Caco-2 (cell line): Measurements from ENCODE around the gene PARP9. TPM values are rescaled to one million over a fixed set of nuclear protein-coding genes. Genes with fewer than 3 reads are reported as not detected.

Experiments
- BruUV-seq: library from RNA; stranded (reverse); fragments of 400-500 nt; replicated peaks from 2 replicates; lab custom pipeline; 2021; lab: Mats Ljungman, UMichigan
- CTCF ChIA-PET: fragments of 300-600 bp; sonication (Branson Sonifier 250); formaldehyde crosslinking; loops from one replicate; lab custom pipeline; 2022; ENCODE audit warnings: antibody characterized with exemption; lab: Charles Lee
- POLR2A ChIA-PET: fragments of 300-600 bp; sonication (Branson Sonifier 250); formaldehyde crosslinking; loops from one replicate; lab custom pipeline; 2022; ENCODE audit warnings: antibody characterized with exemption; lab: Charles Lee
- DNase-seq, 2 experiments: peaks; one replicate each; pipeline versions ENCODE4 v3.0.0 to v3.0.0-alpha.2; 2020 to 2022
- H3K27me3 ChIP-seq: replicated peaks from 2 replicates; pipeline ENCODE4 v1.6.0; 2011; ENCODE audit warnings: low read length; ENCODE audit not compliant: control insufficient read depth, insufficient read depth
- H3K36me3 ChIP-seq: 2 replicates; pipeline ENCODE4 v1.5.1; 2011; ENCODE audit warnings: low read length; ENCODE audit not compliant: control insufficient read depth, insufficient read depth
- H3K4me1 ChIP-seq: fragments of 250-450 bp; sonication (Bioruptor Pico); 2 replicates; pipeline ENCODE4 v1.5.1; 2020; ENCODE audit warnings: mild to moderate bottlenecking
- H3K4me3 ChIP-seq: 2 replicates; pipeline ENCODE4 v1.5.1; 2011; ENCODE audit warnings: low read depth, mild to moderate bottlenecking, control low read depth, low read length
- H3K9me3 ChIP-seq: fragments of 250-450 bp; sonication (Bioruptor Pico); 2 replicates; pipeline ENCODE4 v1.5.1; 2020; ENCODE audit warnings: mild to moderate bottlenecking, moderate library complexity
- H3K27ac Mint-ChIP-seq: one replicate; pipeline ENCODE4 v1.8.0; 2022; ENCODE audit warnings: mixed read lengths; ENCODE audit not compliant: unreplicated experiment
- H3K27me3 Mint-ChIP-seq: one replicate; pipeline ENCODE4 v1.8.0; 2022; ENCODE audit warnings: mixed read lengths; ENCODE audit not compliant: insufficient read depth, unreplicated experiment
- H3K36me3 Mint-ChIP-seq: one replicate; pipeline ENCODE4 v1.8.0; 2022; ENCODE audit warnings: mild to moderate bottlenecking, mixed read lengths; ENCODE audit not compliant: insufficient read depth, unreplicated experiment
- H3K4me1 Mint-ChIP-seq: one replicate; pipeline ENCODE4 v1.8.0; 2022; ENCODE audit warnings: low read depth, mixed read lengths; ENCODE audit not compliant: unreplicated experiment
- H3K4me3 Mint-ChIP-seq: one replicate; pipeline ENCODE4 v1.8.0; 2022; ENCODE audit warnings: mild to moderate bottlenecking, moderate library complexity, mixed read lengths; ENCODE audit not compliant: unreplicated experiment
- H3K9me3 Mint-ChIP-seq: one replicate; pipeline ENCODE4 v1.8.0; 2022; ENCODE audit warnings: mixed read lengths; ENCODE audit not compliant: unreplicated experiment
- intact Hi-C: fragments of 100-400 bp; cut with micrococcal nuclease; formaldehyde crosslinking; loops from one replicate; pipeline ENCODE4 v1.10.0; 2022; ENCODE audit not compliant: unreplicated experiment
- total RNA-seq: library from RNA; stranded (reverse); gene quantifications from 2 replicates; pipeline ENCODE4 v1.2.3, GENCODE V29; 2022
- TF ChIP-seq, protein P1 (sequence below), 2 experiments: fragments of 200-600 bp in 1 of 2; IDR thresholded peaks; 1 replicate in 1 of 2; 2 replicates in 1 of 2; pipeline versions ENCODE4 v1.5.1 to v1.8.0; 2011 to 2022; ENCODE audit warnings: antibody characterized with exemption in 1 of 2, control low read depth in 1 of 2, inconsistent platforms in 1 of 2, low read depth in 1 of 2, low read length in 1 of 2, mild to moderate bottlenecking in 1 of 2, moderate library complexity in 1 of 2; ENCODE audit not compliant: insufficient read depth in 1 of 2, severe bottlenecking in 1 of 2, unreplicated experiment in 1 of 2

PARP9 gene
- total RNA-seq, 1 experiment from 2014 or later: 15.8 TPM

DNA sequence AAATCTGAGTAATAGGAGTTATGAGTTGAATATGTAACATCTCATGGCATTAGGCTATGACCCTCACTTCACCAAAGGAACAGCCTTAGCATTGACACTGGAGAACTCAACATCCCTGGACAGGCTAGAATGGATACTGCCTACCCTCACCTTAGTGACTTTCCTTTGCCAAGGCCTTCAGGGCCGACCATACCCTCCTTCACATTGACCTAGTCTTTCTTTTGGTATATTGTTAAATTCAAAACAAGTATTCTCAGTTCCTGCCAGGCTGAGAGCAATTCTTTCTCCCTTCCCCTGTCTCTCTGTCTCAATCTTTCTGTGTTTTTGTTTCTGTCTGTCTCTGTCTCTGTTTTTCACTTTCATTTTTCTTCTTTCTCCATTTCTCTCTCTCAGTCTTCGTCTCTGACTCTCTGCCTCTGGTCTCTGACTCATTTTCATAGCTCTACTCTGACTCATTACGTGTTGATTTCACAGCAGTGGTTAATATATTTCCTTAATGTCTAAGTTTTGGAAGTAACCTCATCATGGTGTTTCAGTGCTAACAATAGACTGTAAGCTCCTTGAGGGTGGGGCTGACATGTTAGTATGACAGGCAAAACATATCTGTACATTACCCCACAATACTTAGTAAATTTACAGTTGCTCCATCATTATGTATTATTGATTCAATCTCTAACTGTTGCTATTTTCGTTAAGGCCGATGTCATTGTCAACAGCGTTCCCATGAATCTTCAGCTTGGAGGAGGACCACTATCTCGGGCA, 45.9 kb upstream of the PARP9 start:
- ChIA-PET POLR2A (no interaction called here), CTCF (no interaction called here)
- BruUV-seq: no TSS peak
- Mint-ChIP-seq H3K36me3 (no peaks in the 10 kb centered on the region), H3K4me1 (no peaks in the 10 kb centered on the region), H3K27ac (no peak overlapping the region), H3K9me3 (no peaks in the 10 kb centered on the region), H3K27me3 (no peaks in the 10 kb centered on the region), H3K4me3 (no peak overlapping the region)
- no peak overlapping the region for H3K4me3 ChIP-seq
- no peaks in the 10 kb centered on the region for H3K9me3 ChIP-seq
- TF ChIP-seq, protein P1, sequence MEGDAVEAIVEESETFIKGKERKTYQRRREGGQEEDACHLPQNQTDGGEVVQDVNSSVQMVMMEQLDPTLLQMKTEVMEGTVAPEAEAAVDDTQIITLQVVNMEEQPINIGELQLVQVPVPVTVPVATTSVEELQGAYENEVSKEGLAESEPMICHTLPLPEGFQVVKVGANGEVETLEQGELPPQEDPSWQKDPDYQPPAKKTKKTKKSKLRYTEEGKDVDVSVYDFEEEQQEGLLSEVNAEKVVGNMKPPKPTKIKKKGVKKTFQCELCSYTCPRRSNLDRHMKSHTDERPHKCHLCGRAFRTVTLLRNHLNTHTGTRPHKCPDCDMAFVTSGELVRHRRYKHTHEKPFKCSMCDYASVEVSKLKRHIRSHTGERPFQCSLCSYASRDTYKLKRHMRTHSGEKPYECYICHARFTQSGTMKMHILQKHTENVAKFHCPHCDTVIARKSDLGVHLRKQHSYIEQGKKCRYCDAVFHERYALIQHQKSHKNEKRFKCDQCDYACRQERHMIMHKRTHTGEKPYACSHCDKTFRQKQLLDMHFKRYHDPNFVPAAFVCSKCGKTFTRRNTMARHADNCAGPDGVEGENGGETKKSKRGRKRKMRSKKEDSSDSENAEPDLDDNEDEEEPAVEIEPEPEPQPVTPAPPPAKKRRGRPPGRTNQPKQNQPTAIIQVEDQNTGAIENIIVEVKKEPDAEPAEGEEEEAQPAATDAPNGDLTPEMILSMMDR (IDR thresholded peaks at IDR 0.05; ENCODE audit: insufficient read depth in 1 of 2, low read depth in 1 of 2, low read length in 1 of 2, severe bottlenecking in 1 of 2, unreplicated experiment in 1 of 2): no peak
- no peak for DNase-seq
- intact Hi-C loops: no loop called here
- no peaks in the 10 kb centered on the region for H3K4me1 ChIP-seq
- no peaks in the 10 kb centered on the region for H3K36me3 ChIP-seq
- no peaks in the 10 kb centered on the region for H3K27me3 ChIP-seq

GRCh38 chr3:122608916-122609315, 44.8 kb upstream of the PARP9 start:
- TF ChIP-seq, protein P1 (IDR thresholded peaks at IDR 0.05; ENCODE audit: insufficient read depth in 1 of 2, low read depth in 1 of 2, low read length in 1 of 2, severe bottlenecking in 1 of 2, unreplicated experiment in 1 of 2): no peak
- no TSS peak for BruUV-seq
- Histone ChIP-seq H3K9me3 (no peaks in the 10 kb centered on the region), H3K4me1 (no peaks in the 10 kb centered on the region), H3K27me3 (no peaks in the 10 kb centered on the region), H3K36me3 (no peaks in the 10 kb centered on the region), H3K4me3 (no peak overlapping the region)
- Mint-ChIP-seq H3K27me3 (no peaks in the 10 kb centered on the region), H3K4me3 (no peak overlapping the region), H3K27ac (no peak overlapping the region), H3K36me3 (no peaks in the 10 kb centered on the region), H3K9me3 (no peaks in the 10 kb centered on the region), H3K4me1 (no peaks in the 10 kb centered on the region)
- ChIA-PET POLR2A (no interaction called here), CTCF (no interaction called here)
- no peak for DNase-seq
- intact Hi-C loops: no loop called here

DNA sequence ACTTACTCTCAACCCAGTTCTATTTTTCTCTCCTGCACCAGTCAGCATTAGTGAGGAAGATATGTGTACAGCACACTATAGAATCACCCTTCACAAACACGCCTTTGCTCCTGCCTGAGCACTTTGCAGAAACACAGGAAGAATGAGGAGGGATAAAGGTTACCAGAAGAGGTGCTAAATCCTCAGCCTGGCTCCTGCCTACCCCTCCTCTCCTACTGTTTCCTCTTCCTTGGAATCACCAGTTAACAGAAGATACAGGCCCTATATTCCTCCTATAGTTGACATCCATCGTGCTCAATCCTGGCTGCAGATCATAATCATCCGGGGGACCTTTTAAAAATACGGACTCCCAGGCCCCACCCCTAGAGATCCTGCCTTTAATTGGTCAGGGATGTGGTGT, 42.2 kb upstream of the PARP9 start:
- H3K27me3 ChIP-seq: no peaks in the 10 kb centered on the region; the same call in 1 of the 2 replicates
- Mint-ChIP-seq H3K27me3 (no peaks in the 10 kb centered on the region), H3K4me1 (no peaks in the 10 kb centered on the region), H3K4me3 (no peak overlapping the region), H3K27ac (no peak overlapping the region), H3K9me3 (no peaks in the 10 kb centered on the region), H3K36me3 (no peaks in the 10 kb centered on the region)
- H3K36me3 ChIP-seq: no peaks in the 10 kb centered on the region
- TF ChIP-seq, protein P1 (IDR thresholded peaks at IDR 0.05; ENCODE audit: insufficient read depth in 1 of 2, low read depth in 1 of 2, low read length in 1 of 2, severe bottlenecking in 1 of 2, unreplicated experiment in 1 of 2): no peak
- H3K4me1 ChIP-seq: no peaks in the 10 kb centered on the region
- POLR2A ChIA-PET: no interaction called here
- H3K9me3 ChIP-seq: no peaks in the 10 kb centered on the region
- intact Hi-C loops: no loop called here
- no peak overlapping the region for H3K4me3 ChIP-seq
- CTCF ChIA-PET: no interaction called here
- DNase-seq: no peak
- no TSS peak for BruUV-seq
